ENCODE measurements around the gene MOCS1. TPM values are rescaled to one million over a fixed set of nuclear protein-coding genes. Genes with fewer than 3 reads are reported as not detected.

MOCS1 gene
- total RNA-seq, 1 donor from 2014 or later = 16.0 TPM

- Histone ChIP-seq H2AFZ (ENCODE audit: low read depth, low read length) (no peak overlapping the region), H3K4me2 (ENCODE audit: low read length) (no peak overlapping the region), H4K20me1 (ENCODE audit: insufficient read depth, low read length) (no peaks in the 10 kb centered on the region), H3K27ac (ENCODE audit: low read depth, low read length) (no peak overlapping the region), H3K4me3 (ENCODE audit: insufficient read depth, low read depth, low read length) (no peak overlapping the region), H3K4me1 (ENCODE audit: insufficient read depth, low read length) (no peaks in the 10 kb centered on the region), H3K9ac (ENCODE audit: low read length) (no peak overlapping the region), H3K9me3 (ENCODE audit: insufficient read depth, low read depth, low read length) (no peaks in the 10 kb centered on the region), H3K27me3 (ENCODE audit: insufficient read depth, low read length) (no peaks in the 10 kb centered on the region), H3K36me3 (ENCODE audit: insufficient read depth, low read length) (peaks cover 3% of the 10 kb centered on the region), H3K79me2 (ENCODE audit: insufficient read depth, low read length) (no peaks in the 10 kb centered on the region)
- no peaks in the 10 kb centered on the region for H3K9me3 Mint-ChIP-seq (ENCODE audit: unreplicated experiment)
- FAIRE-seq (no peak), DNase-seq (ENCODE audit: low read depth) (no peak)
- H3K27ac Mint-ChIP-seq (ENCODE audit: unreplicated experiment) = no peak overlapping the region
- no peaks in the 10 kb centered on the region for H3K27me3 Mint-ChIP-seq (ENCODE audit: low read depth, unreplicated experiment)
- TF ChIP-seq EZH2 (IDR thresholded peaks at IDR 0.05; ENCODE audit: insufficient read depth, low read length) = no peak
- TF ChIP-seq CTCF (IDR thresholded peaks at IDR 0.05; ENCODE audit: insufficient read depth, low read depth, low read length) = no peak
- peaks cover 48% of the 10 kb centered on the region for H3K36me3 Mint-ChIP-seq (ENCODE audit: low read depth, unreplicated experiment)
- no peaks in the 10 kb centered on the region for H3K4me1 Mint-ChIP-seq (ENCODE audit: low read depth, unreplicated experiment)
- no peak overlapping the region for H3K4me3 Mint-ChIP-seq (ENCODE audit: unreplicated experiment)
Observed at GRCh38 chr6:39861663-39862062, 72.6 kb downstream of the MOCS1 start.

- Mint-ChIP-seq H3K4me3 (ENCODE audit: unreplicated experiment) (no peak overlapping the region), H3K4me1 (ENCODE audit: low read depth, unreplicated experiment) (peaks cover 12% of the 10 kb centered on the region), H3K36me3 (ENCODE audit: low read depth, unreplicated experiment) (peaks cover 53% of the 10 kb centered on the region), H3K27me3 (ENCODE audit: low read depth, unreplicated experiment) (no peaks in the 10 kb centered on the region), H3K9me3 (ENCODE audit: unreplicated experiment) (no peaks in the 10 kb centered on the region), H3K27ac (ENCODE audit: unreplicated experiment) (no peak overlapping the region)
- H2AFZ ChIP-seq (ENCODE audit: low read depth, low read length) = no peak overlapping the region
- no peaks in the 10 kb centered on the region for H3K27me3 ChIP-seq (ENCODE audit: insufficient read depth, low read length)
- peaks cover 4% of the 10 kb centered on the region for H3K4me1 ChIP-seq (ENCODE audit: insufficient read depth, low read length)
- H3K9me3 ChIP-seq (ENCODE audit: insufficient read depth, low read depth, low read length) = no peaks in the 10 kb centered on the region
- H3K9ac ChIP-seq (ENCODE audit: low read length) = no peak overlapping the region
- TF ChIP-seq EZH2 (IDR thresholded peaks at IDR 0.05; ENCODE audit: insufficient read depth, low read length) (no peak), CTCF (IDR thresholded peaks at IDR 0.05; ENCODE audit: insufficient read depth, low read depth, low read length) (no peak)
- no peaks in the 10 kb centered on the region for H3K79me2 ChIP-seq (ENCODE audit: insufficient read depth, low read length)
- H3K4me3 ChIP-seq (ENCODE audit: insufficient read depth, low read depth, low read length) = no peak overlapping the region
- H3K27ac ChIP-seq (ENCODE audit: low read depth, low read length) = no peak overlapping the region
- DNase-seq (ENCODE audit: low read depth) (no peak), FAIRE-seq (no peak)
- H3K4me2 ChIP-seq (ENCODE audit: low read length) = no peak overlapping the region
- H3K36me3 ChIP-seq (ENCODE audit: insufficient read depth, low read length) = peaks cover 3% of the 10 kb centered on the region
- no peaks in the 10 kb centered on the region for H4K20me1 ChIP-seq (ENCODE audit: insufficient read depth, low read length)
Observed at GRCh38 chr6:39859025-39859424, 75.2 kb downstream of the MOCS1 start.

- Histone ChIP-seq H3K4me3 (ENCODE audit: insufficient read depth, low read depth, low read length) (no peak overlapping the region), H3K36me3 (ENCODE audit: insufficient read depth, low read length) (peaks cover 3% of the 10 kb centered on the region), H2AFZ (ENCODE audit: low read depth, low read length) (no peak overlapping the region), H3K27ac (ENCODE audit: low read depth, low read length) (no peak overlapping the region), H3K9ac (ENCODE audit: low read length) (no peak overlapping the region), H3K27me3 (ENCODE audit: insufficient read depth, low read length) (no peaks in the 10 kb centered on the region), H3K4me1 (ENCODE audit: insufficient read depth, low read length) (peaks cover 4% of the 10 kb centered on the region), H3K4me2 (ENCODE audit: low read length) (peak overlapping the region; percentile 13), H3K79me2 (ENCODE audit: insufficient read depth, low read length) (no peaks in the 10 kb centered on the region), H4K20me1 (ENCODE audit: insufficient read depth, low read length) (no peaks in the 10 kb centered on the region), H3K9me3 (ENCODE audit: insufficient read depth, low read depth, low read length) (no peaks in the 10 kb centered on the region)
- TF ChIP-seq CTCF (IDR thresholded peaks at IDR 0.05; ENCODE audit: insufficient read depth, low read depth, low read length) = no peak
- FAIRE-seq (no peak), DNase-seq (ENCODE audit: low read depth) (no peak)
- no peak overlapping the region for H3K4me3 Mint-ChIP-seq (ENCODE audit: unreplicated experiment)
- H3K9me3 Mint-ChIP-seq (ENCODE audit: unreplicated experiment) = peaks cover 2% of the 10 kb centered on the region
- H3K27ac Mint-ChIP-seq (ENCODE audit: unreplicated experiment) = peak overlapping the region; percentile 42
- H3K27me3 Mint-ChIP-seq (ENCODE audit: low read depth, unreplicated experiment) = no peaks in the 10 kb centered on the region
- H3K4me1 Mint-ChIP-seq (ENCODE audit: low read depth, unreplicated experiment) = peaks cover 27% of the 10 kb centered on the region
- H3K36me3 Mint-ChIP-seq (ENCODE audit: low read depth, unreplicated experiment) = peaks cover 48% of the 10 kb centered on the region
Observed at GRCh38 chr6:39855356-39855995, 78.8 kb downstream of the MOCS1 start.
